Keratinocyte (primary cell): ENCODE data around the gene SAMD4B. TPM values are rescaled to one million over a fixed set of nuclear protein-coding genes. Genes with fewer than 3 reads are reported as not detected.

Source experiments
- DNase-seq: peaks from one replicate; pipeline ENCODE4 v3.0.0-alpha.2; 2011; ENCODE audit warnings: low read depth, missing footprints, low spot score
- FAIRE-seq: peaks from 2 replicates; lab custom pipeline; 2011; peaks lifted over from hg19 to GRCh38; lab: Jason Lieb, UNC
- H2AFZ ChIP-seq: 2 replicates; pipeline ENCODE4 v1.6.0; 2012; ENCODE audit warnings: low read length, control low read depth, inconsistent platforms; ENCODE audit not compliant: control insufficient read depth
- H3K27ac ChIP-seq: 2 replicates; pipeline ENCODE4 v1.5.1; 2011; ENCODE audit warnings: low read length; ENCODE audit not compliant: control insufficient read depth, insufficient read depth
- H3K27me3 ChIP-seq: 3 replicates; pipeline ENCODE4 v1.6.0; 2011; ENCODE audit warnings: low read length; ENCODE audit not compliant: control insufficient read depth, insufficient read depth; ENCODE audit errors: extremely low read depth
- H3K36me3 ChIP-seq, 2 experiments: 2 replicates in 1 of 2; 3 replicates in 1 of 2; pipeline ENCODE4 v1.5.1; 2011; ENCODE audit warnings: low read length in 2 of 2, mild to moderate bottlenecking in 1 of 2; ENCODE audit not compliant: control insufficient read depth in 2 of 2, insufficient read depth in 2 of 2; ENCODE audit errors: extremely low read depth in 1 of 2
- H3K4me1 ChIP-seq: 3 replicates; pipeline ENCODE4 v1.5.1; 2011; ENCODE audit warnings: low read length; ENCODE audit not compliant: control insufficient read depth, insufficient read depth; ENCODE audit errors: extremely low read depth
- H3K4me2 ChIP-seq: 3 replicates; pipeline ENCODE4 v1.6.0; 2011; ENCODE audit warnings: low read depth, low read length; ENCODE audit not compliant: control insufficient read depth, insufficient read depth; ENCODE audit errors: extremely low read depth
- H3K4me3 ChIP-seq, 3 experiments: fragments of 200-600 bp in 1 of 3; sonication (generic) in 1 of 3; 2 replicates in 2 of 3; 3 replicates in 1 of 3; pipeline ENCODE4 v1.5.1; 2011 to 2016; ENCODE audit warnings: low read length in 3 of 3, mild to moderate bottlenecking in 3 of 3, control low read depth in 2 of 3, inconsistent platforms in 1 of 3, low read depth in 1 of 3, mixed read lengths in 1 of 3, mixed run types in 1 of 3, moderate library complexity in 1 of 3; ENCODE audit not compliant: control insufficient read depth in 2 of 3, insufficient read depth in 2 of 3; ENCODE audit errors: extremely low read depth in 1 of 3
- H3K79me2 ChIP-seq: 2 replicates; pipeline ENCODE4 v1.6.0; 2012; ENCODE audit warnings: low read length; ENCODE audit not compliant: control insufficient read depth, insufficient read depth
- H3K9ac ChIP-seq: 3 replicates; pipeline ENCODE4 v1.6.0; 2011; ENCODE audit warnings: low read length; ENCODE audit not compliant: control insufficient read depth, insufficient read depth; ENCODE audit errors: extremely low read depth
- H3K9me1 ChIP-seq: 3 replicates; pipeline ENCODE4 v1.6.0; 2011; ENCODE audit warnings: low read length; ENCODE audit not compliant: control insufficient read depth, insufficient read depth; ENCODE audit errors: extremely low read depth
- H3K9me3 ChIP-seq: 2 replicates; pipeline ENCODE4 v1.5.1; 2012; ENCODE audit warnings: low read depth, low read length; ENCODE audit not compliant: control insufficient read depth
- H4K20me1 ChIP-seq: 3 replicates; pipeline ENCODE4 v1.6.0; 2011; ENCODE audit warnings: low read length; ENCODE audit not compliant: control insufficient read depth, insufficient read depth; ENCODE audit errors: extremely low read depth
- EZH2 ChIP-seq: IDR thresholded peaks from one replicate; pipeline ENCODE4 v1.6.1; 2012; ENCODE audit warnings: inconsistent platforms, mild to moderate bottlenecking, low read length, moderate library complexity
- dilution Hi-C: fragments of 300-500 bp; cut with MboI; formaldehyde crosslinking; loops from one replicate; pipeline ENCODE4 v1.7.0; 2020; ENCODE audit warnings: low sequenced_read_pairs; ENCODE audit not compliant: extremely low pct_ligation_motif_present
- polyA plus RNA-seq, 5 experiments: library from polyadenylated mRNA; depleted of rRNA in 3 of 5; stranded (reverse) in 3 of 5; stranded (forward) in 1 of 5; unstranded in 1 of 5; fragments of >200 nt; gene quantifications; 1 replicate in 1 of 5; 2 replicates in 3 of 5; 3 replicates in 1 of 5; pipeline versions ENCODE4 v1.2.1 to v1.2.3, GENCODE V29; 2011 to 2012; ENCODE audit warnings: missing spikeins in 2 of 5, low read depth in 1 of 5, low replicate concordance in 1 of 5
- TF ChIP-seq, protein P1 (sequence below), 3 experiments: IDR thresholded peaks in 1 of 3; conservative IDR thresholded peaks in 1 of 3; optimal IDR thresholded peaks in 1 of 3; 2 replicates in 2 of 3; 3 replicates in 1 of 3; pipeline versions ENCODE3 to v1.5.1; 2011; ENCODE audit warnings: low read length in 3 of 3, mild to moderate bottlenecking in 3 of 3, moderate library complexity in 2 of 3, control low read depth in 1 of 3, inconsistent platforms in 1 of 3; ENCODE audit not compliant: insufficient read depth in 2 of 3; ENCODE audit errors: extremely low read depth in 1 of 3

SAMD4B gene
- polyA plus RNA-seq, 1 donor (not counting 4 experiments of a cell fraction or from before 2014, with no cell fraction given): 20.9 TPM

- no peak for DNase-seq
- H3K79me2 ChIP-seq: peaks cover 23% of the 10 kb centered on the region
- peaks cover 23% of the 10 kb centered on the region for H3K4me1 ChIP-seq
- no peaks in the 10 kb centered on the region for H3K9me1 ChIP-seq
- H3K9ac ChIP-seq: peak overlapping the region; percentile 93
- H3K4me3 ChIP-seq: peak overlapping the region; percentile 75 to 85 (median 81)
- no peaks in the 10 kb centered on the region for H3K27me3 ChIP-seq
- no peak for FAIRE-seq
- no peak overlapping the region for H2AFZ ChIP-seq
- peaks cover 4% of the 10 kb centered on the region for H4K20me1 ChIP-seq
- H3K9me3 ChIP-seq: no peaks in the 10 kb centered on the region
- peaks cover 6 to 14% of the 10 kb centered on the region in 2 experiments for H3K36me3 ChIP-seq
- no peak for TF ChIP-seq EZH2
- TF ChIP-seq, protein P1, sequence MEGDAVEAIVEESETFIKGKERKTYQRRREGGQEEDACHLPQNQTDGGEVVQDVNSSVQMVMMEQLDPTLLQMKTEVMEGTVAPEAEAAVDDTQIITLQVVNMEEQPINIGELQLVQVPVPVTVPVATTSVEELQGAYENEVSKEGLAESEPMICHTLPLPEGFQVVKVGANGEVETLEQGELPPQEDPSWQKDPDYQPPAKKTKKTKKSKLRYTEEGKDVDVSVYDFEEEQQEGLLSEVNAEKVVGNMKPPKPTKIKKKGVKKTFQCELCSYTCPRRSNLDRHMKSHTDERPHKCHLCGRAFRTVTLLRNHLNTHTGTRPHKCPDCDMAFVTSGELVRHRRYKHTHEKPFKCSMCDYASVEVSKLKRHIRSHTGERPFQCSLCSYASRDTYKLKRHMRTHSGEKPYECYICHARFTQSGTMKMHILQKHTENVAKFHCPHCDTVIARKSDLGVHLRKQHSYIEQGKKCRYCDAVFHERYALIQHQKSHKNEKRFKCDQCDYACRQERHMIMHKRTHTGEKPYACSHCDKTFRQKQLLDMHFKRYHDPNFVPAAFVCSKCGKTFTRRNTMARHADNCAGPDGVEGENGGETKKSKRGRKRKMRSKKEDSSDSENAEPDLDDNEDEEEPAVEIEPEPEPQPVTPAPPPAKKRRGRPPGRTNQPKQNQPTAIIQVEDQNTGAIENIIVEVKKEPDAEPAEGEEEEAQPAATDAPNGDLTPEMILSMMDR (optimal IDR thresholded peaks at IDR 0.05 in 1 of 3, IDR thresholded peaks at IDR 0.05 in 1 of 3, conservative IDR thresholded peaks at IDR 0.05 in 1 of 3; ENCODE audit: extremely low read depth in 1 of 3, insufficient read depth in 2 of 3, low read length in 3 of 3): no peak
- peak overlapping the region; percentile 88 for H3K4me2 ChIP-seq
- dilution Hi-C loops: no loop called here
- peak overlapping the region; percentile 88 for H3K27ac ChIP-seq
Observed at GRCh38 chr19:39408392-39409207, 66.4 kb downstream of the SAMD4B start.

DNA sequence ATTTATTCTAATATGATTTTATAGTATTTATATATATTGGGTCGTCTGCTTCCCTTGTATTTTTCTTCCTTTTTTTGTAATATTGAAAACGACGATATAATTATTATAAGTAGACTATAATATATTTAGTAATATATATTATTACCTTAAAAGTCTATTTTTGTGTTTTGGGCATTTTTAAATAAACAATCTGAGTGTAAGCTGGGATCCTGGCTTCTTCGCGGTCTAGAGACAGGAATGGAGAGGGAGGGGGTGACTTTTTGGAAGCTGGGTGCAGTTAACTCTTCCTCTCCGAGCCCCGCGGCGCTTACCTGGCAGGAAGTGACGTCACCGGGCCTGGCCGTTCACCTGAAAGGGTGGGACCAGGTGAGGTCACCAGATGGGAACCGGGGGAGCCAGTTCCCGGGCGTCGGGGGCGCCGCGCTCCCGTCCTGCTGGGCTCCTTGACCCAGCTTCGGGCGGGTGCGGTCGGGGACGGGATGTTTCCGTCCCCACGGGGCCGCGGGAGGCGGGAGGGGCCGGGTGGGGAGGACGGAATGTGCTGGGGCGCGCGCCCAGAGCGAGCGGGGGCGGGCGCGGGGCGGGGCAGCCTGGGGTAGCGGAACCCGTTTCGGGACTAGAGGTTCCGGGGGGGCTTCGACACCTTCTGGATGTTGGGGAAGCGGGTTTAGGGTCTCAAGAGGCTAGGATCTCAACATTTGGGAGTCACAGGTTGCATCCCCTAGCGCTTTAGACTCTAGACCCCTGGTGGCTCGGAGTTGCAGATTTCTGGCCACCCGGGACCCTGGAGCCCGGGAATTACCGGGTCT is 67.2 kb downstream of the SAMD4B start:
- H2AFZ ChIP-seq: no peak overlapping the region
- H3K9me1 ChIP-seq: no peaks in the 10 kb centered on the region
- H3K27me3 ChIP-seq: no peaks in the 10 kb centered on the region
- peak overlapping the region; percentile 88 for H3K4me2 ChIP-seq
- no peak for DNase-seq
- peak overlapping the region; percentile 93 for H3K9ac ChIP-seq
- FAIRE-seq: no peak
- no peak for TF ChIP-seq EZH2
- TF ChIP-seq, protein P1 (optimal IDR thresholded peaks at IDR 0.05 in 1 of 3, IDR thresholded peaks at IDR 0.05 in 1 of 3, conservative IDR thresholded peaks at IDR 0.05 in 1 of 3; ENCODE audit: extremely low read depth in 1 of 3, insufficient read depth in 2 of 3, low read length in 3 of 3): no peak
- peaks cover 24% of the 10 kb centered on the region for H3K4me1 ChIP-seq
- peaks cover 6 to 14% of the 10 kb centered on the region in 2 experiments for H3K36me3 ChIP-seq
- peak overlapping the region; percentile 75 to 85 (median 81) for H3K4me3 ChIP-seq
- peak overlapping the region; percentile 88 for H3K27ac ChIP-seq
- peaks cover 4% of the 10 kb centered on the region for H4K20me1 ChIP-seq
- no peaks in the 10 kb centered on the region for H3K9me3 ChIP-seq
- dilution Hi-C loops: no loop called here
- H3K79me2 ChIP-seq: peaks cover 24% of the 10 kb centered on the region
